GM21390 (cell line): ENCODE results near the gene NR4A1.

Experiments
- ATAC-seq: cut with Tn5 transposase; IDR thresholded peaks from one replicate; pipeline ENCODE4 v1.9.1; 2021; ENCODE audit not compliant: unreplicated experiment

The NR4A1 gene

DNA sequence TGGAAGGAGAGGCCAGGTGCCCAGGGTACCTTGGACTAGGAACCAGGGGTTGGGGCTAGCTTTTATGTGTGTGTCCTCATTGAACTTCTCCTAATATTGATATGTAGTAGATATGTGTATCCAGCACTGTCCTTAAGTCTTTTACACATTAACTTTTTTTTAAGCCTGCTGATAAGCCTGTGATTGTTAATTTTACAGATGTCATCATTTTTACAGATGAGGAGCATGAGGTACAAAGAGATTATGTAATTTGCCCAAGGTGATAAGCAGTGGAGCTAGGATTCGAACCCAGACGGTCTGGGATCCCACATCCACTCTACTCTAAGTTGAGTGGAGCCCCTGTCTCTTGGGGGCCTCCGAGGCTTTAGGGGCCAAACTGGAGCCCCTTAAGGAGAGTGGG lies 10.2 kb upstream of the NR4A1 start:
- no peak for ATAC-seq

- ATAC-seq = no peak
Measured at GRCh38 chr12:52041695-52042123, 9.5 kb upstream of the NR4A1 start.

GRCh38 chr12:52042706-52043385 lies 8.4 kb upstream of the NR4A1 start:
- no peak for ATAC-seq

DNA sequence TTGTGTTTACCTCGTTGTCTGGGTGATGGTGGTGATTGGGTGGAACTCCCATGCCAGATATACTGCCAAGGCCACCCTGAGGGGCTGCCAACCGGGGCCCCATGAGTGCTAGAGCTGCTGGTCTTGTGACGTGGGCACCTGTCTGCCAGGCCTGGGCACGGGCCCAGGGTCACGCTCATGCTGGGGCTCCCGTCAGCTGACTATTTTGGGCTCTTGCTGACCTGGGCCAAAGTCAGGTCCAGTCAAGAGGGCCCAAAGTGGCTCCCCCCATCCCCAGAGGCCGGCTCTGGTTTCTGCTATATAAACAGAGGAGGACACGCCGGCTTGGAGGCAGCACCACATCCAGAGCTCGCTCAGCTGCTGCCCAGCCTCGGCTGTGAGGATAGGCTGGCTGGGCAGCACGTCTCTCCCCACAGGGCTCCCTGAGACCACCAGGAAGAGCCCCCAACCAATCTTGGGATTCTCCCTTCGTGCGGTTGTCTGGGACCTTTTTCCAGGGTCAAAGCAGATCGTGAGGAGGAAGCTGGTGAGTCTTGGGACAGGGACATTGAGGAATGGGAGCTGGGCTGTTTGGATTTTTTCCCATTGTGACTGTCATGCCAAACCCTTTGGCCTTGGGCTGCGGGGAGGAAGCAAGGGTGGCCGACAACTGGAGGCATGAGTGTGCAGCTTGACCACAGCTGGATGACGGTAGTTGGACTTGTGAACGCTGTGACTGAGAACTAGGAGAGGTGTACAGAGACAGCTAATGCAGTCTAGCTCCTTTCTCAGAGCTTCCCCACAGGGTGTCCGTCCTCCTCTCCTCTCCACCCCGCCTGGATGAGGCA lies 7.6 kb upstream of the NR4A1 start:
- ATAC-seq = no peak

- no peak for ATAC-seq
Measured at GRCh38 chr12:52044292-52044983, 6.8 kb upstream of the NR4A1 start.

DNA sequence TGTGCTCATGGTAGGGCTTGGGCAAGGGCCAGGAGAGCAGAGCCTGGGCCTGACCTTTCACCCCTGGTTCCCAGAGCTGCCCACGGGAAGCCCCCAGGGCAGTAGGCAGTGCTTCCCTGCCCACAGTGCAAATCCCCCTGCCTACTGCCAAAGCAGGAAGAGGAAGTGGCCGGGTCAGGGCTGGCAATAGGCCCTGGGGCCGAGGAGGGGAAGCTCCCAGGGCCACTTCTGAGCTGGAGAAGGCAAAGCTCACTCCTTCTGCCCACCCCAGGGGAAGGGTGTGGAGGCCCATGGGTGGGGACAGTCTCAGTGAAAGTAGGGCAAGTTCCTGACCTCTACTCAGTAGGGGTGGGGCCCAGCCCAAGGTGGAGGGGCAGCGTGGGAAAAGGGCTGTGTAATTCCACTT lies 5.4 kb upstream of the NR4A1 start:
- no peak for ATAC-seq

DNA sequence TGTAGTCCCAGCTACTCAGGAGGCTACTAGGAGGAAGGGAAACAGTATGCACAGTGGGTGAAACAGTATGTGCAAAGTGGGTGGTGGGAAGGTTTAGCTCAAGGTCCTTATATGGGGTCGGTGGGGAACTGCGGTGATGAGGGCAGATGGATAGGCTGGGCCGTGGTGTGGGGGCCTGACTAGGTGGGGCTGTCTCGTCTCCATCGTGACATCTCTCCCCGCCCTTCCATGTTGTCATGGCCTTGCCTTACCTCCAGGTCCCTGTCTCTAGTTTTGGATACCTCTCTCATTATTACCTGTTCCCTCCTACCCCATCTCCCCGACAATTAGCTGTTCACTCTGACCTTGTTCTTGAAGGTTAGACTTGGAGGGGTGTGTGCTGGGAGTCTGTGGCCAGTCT lies 4.4 kb upstream of the NR4A1 start:
- no peak for ATAC-seq

DNA sequence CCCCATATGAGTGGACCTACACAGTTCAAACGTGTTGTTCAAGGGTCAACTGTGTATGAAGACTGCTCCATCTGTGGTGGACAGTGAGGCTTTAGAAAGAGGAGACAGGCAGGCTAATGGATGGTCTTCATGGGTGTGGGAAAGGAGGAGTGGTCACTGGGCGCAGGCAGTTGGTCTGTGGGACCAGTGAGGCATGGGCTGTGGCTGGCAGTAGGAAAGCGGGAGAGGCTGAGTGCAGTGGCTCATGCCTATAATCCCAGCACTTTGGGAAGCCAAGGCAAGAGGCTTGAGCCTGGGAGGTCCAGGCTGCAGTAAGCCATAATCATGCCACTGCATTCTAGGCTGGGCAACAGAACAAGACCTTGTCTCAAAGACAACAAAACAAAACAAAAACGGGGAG lies 2.0 kb upstream of the NR4A1 start:
- ATAC-seq = no peak

DNA sequence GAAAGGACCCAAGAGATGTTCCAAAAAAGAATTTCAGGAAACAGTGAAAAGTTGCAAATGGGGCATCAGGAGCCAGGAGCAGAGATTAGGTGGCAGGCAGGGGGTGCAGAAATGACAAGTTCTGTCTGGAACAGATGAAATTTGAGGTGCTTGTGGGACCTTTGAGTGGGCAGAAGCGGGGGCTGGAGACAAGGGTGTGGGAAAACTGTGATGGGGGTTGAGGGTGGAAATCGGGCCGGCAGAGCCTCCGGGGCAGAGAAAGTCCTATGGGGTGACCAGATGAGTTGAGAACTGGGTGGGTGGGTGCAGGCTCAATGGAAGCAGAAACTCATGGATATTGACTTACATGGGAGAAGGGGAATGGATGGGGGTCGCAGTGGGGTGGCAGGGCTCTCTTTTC lies 1.6 kb upstream of the NR4A1 start:
- no peak for ATAC-seq

GRCh38 chr12:52050116-52050757 lies 1.0 kb upstream of the NR4A1 start:
- no peak for ATAC-seq

GRCh38 chr12:52052468-52053186 lies 1.4 kb downstream of the NR4A1 start:
- ATAC-seq = no peak

GRCh38 chr12:52053536-52054209 lies 2.4 kb downstream of the NR4A1 start:
- no peak for ATAC-seq

DNA sequence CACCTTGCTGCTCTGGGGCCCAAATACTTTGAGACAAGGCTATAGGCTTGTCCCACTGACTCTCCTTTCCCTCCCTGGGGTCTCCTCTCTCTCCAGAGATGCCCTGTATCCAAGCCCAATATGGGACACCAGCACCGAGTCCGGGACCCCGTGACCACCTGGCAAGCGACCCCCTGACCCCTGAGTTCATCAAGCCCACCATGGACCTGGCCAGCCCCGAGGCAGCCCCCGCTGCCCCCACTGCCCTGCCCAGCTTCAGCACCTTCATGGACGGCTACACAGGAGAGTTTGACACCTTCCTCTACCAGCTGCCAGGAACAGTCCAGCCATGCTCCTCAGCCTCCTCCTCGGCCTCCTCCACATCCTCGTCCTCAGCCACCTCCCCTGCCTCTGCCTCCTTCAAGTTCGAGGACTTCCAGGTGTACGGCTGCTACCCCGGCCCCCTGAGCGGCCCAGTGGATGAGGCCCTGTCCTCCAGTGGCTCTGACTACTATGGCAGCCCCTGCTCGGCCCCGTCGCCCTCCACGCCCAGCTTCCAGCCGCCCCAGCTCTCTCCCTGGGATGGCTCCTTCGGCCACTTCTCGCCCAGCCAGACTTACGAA lies 3.1 kb downstream of the NR4A1 start:
- no peak for ATAC-seq

DNA sequence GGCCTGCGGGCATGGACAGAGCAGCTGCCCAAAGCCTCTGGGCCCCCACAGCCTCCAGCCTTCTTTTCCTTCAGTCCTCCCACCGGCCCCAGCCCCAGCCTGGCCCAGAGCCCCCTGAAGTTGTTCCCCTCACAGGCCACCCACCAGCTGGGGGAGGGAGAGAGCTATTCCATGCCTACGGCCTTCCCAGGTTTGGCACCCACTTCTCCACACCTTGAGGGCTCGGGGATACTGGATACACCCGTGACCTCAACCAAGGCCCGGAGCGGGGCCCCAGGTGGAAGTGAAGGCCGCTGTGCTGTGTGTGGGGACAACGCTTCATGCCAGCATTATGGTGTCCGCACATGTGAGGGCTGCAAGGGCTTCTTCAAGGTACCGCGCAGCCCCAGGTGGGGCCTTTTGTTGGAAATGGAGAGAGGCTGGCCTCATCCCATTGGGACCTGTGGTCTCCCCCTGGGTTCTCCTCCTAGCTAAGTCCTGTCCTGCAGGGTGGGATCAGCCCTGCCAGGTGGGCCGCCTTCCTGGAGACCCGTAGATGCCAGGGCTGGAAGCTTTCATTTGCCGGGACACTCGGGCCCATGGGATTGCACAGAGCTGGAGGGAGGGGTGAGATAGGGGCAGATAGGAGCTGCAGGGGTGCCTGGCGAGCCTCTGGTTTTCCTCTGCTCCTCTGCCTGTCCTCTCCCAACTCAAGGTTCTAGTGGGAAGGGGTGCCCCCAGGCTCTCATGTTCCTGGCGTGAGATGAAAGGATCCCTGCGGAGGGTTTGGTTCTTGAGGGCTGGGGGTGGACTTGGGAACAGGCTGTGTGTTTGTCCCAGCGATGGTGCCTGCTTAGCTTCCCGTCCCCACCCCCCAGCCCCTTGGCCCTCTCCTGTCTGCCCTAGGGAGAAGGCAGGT lies 3.8 kb downstream of the NR4A1 start:
- no peak for ATAC-seq

DNA sequence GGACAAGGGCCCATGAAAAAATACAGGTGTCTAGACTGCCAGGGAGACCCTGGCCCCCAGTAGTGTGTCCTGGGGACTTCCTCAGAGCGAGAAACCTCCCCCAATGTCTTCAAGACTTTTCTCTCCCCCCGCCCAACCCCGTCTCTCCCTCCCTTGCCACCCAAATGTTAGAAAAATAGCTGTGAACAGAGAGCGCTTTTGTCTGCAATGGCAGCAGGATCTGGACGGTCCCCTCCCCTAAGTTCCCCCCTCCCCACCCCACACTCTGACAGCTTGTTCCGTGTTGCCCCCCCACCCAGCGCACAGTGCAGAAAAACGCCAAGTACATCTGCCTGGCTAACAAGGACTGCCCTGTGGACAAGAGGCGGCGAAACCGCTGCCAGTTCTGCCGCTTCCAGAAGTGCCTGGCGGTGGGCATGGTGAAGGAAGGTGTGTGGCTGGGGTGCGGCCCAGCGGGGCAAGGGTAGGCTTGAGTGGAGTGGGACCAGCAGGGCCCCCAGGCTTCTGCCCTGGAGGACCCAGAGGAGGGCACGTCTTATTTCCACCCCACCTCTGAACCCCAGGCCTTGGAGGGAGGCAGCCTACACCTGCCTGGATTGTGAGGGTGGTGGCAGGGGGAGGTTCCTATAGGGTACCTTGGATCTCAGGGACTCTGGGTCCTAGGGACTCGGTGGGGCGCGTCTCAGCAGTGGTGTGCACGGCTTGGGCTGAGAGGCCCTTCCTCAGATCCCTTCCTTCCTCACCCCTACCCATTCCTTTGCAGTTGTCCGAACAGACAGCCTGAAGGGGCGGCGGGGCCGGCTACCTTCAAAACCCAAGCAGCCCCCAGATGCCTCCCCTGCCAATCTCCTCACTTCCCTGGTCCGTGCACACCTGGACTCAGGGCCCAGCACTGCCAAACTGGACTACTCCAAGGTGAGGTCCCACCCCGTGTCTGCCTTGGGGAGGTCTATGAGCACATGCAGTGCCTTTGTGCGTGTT lies 4.8 kb downstream of the NR4A1 start:
- no peak for ATAC-seq

GRCh38 chr12:52056801-52057637 lies 5.8 kb downstream of the NR4A1 start:
- no peak for ATAC-seq
